ENCODE measurements around the gene COL23A1.
"Not testable (repeated sequence)": the region's sequence is repeated elsewhere in the genome, so short reads cannot be mapped to it uniquely, and the experiment has no call there.

Gene COL23A1

DNA sequence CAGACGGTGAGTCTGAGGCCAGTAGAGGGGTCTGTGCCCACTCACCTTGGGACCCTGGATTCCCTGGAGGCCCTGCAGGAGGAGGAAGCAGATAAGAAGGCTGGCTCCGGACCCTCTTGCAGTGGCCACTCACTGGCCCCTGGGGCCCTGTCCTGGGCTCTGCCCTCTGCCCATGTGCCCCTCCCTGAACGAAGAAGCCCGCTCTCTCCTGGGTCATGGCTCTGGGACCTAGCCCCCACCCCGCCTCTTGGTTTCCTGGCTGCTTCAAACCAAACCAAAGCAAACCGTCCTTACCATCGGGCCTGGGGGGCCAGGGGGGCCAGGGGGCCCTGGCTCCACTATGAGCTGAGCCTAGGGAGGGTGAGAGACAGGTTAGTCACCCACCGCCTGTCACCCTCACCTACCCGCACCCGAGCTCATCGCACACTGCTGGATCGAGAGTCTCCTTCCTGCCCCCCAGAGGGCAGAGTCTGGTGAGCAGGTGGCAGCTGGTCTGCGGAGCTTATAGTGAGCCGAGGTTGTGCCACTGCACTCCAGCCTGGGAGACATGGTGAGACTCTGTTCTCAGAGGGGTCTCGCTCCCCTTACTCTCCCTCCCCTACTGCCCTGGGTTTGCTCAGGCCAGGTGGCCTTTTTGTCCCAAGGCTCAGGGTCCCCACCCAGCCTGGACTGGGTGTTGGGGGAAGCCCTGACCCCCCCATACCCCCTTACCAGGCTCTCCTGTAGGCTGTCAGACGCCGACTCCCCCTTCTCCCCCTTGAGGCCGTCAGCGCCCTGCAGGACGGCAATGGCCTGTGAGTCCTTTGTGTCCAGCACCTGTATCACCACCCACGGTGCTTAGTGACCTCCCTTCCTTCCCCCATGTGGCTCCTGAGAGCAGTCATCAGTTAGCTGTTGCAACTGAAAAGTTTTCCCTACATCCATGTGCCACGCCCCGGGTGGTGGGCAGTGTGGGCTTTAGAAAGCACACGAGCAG is 342.4 kb downstream of the COL23A1 start:
- no peak for DNase-seq

DNA sequence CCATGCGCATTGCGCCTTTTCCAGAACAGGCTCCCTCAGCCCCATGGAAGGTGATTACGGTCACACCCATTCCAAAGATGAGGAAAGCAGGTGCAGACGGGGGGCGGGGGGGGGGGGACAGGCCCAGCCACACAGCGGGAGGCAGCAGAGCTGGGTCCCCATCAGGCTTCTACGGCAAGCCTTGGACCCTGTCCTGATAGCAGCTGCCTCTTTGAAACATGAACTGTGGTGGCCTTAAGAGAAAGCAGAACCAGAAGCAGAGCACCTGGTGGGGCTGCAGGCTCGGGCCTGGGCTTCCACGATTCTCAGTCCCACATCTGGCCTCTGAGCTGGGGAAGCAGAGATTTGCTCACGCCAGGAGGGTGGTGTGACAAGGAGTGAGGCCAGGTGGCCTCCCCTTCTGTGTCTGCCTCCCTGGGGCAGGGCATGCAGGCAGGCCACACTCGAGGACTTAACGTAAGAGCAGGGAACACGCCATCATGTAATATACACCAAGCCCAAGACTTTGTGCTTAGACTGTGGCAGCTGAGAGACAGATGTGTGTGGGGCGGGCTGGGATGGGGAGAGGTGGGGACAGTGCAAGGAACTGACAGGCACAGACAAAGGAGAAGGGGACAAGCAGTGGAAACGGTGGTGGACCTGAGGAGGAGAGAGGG is 343.4 kb downstream of the COL23A1 start:
- no peak for DNase-seq

DNA sequence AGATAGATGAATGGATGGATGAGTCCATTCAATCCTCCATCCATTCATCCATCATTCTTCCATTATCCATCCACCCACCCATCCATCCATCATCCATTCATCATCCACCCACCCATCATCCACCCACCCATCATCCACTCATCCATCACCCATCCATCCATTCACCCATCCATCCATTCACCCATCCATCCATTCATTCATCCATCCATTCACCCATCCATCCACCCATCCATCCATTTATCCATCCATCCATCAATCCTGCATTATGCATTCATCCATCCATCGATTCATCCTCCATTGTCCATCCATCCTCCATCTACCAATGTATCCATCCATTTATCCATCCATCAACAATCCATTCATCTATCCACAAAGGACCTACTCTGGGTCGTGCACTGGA is 344.8 kb downstream of the COL23A1 start:
- DNase-seq = no peak

DNA sequence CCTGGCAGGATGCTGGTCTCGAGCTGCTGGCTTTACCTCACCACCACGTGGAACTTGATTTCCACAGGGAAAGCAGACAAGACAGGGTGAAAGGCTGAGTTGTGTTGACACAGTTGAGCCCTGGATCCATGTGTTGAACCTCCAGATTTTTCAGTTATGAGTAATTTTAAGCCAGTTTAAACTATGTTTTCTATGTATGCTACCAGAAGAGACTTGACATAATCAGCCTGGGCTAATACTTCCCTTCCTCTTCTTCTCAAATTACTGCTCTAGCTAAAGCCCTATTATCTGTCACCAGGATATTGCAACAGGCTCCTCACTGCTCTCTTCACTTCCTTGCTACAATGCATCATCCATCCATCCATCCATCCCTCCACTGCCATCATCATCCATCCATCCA is 345.6 kb downstream of the COL23A1 start:
- DNase-seq = no peak

DNA sequence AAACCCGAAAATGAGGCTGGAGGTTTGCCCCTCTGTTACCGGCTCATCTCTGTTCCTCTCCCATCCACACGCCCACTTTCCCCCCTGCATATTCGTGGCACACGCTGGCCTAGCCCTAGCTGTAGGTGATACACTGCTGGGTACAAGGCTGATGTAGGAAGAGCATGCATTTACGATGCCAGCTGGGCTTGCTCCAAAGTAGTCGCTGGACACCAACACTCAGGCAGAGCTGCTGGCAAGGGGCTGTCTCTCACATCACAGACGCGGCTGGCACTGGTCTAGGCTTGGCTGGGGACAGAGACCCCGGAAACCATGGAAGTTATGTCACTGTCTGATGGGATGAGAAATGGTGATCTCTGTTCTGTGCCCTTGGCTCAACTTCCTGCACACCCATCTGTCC is 347.8 kb downstream of the COL23A1 start:
- no peak for DNase-seq

DNA sequence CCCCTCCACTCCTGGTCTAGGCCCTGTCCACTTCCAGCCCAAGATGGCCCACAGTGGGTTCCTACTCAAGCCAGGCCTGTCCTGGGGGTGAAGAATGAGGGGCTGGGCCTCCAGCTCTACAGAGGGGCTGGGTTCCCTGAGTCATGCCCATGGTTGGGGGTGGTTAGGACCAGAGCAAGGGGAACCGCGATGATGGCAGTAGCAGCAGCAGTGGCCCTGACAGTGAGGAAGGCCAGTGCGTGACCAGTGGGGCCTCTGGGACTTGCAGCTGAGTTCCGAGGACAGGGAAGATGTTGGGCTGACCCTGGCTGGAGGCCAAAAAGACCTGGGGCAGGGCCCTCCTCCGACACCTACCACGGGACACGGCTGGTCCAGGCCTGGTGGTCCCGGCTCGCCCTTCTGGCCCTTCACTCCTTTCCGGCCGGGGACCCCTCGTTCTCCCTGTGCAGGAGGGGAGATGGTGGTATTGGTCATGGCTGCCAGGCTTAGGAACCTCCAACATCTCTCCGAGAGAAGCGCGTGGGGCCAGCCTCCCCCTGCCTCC is 348.4 kb downstream of the COL23A1 start:
- no peak for DNase-seq

DNA sequence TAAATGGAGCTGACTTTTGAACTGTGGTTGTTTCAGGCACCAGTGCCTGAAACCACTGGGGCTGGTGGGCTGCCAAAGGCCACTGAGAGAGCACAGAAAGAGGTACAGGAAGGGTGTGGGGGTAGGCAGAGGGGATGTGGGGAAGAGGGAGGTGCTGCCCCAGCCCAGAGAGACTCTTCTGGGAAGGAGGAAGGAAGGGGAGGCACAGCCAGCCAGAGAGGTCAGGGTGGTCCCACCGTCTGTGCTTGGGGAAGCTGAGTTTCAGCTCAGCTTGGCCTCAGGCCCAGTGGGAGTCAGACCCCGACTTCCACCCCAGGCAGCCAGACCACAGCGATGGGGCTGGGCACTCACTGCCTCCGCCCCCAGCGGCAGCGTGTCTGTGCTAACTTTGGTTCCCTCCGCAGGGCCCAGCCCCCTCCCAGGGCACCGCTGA is 348.9 kb downstream of the COL23A1 start:
- no peak for DNase-seq

DNA sequence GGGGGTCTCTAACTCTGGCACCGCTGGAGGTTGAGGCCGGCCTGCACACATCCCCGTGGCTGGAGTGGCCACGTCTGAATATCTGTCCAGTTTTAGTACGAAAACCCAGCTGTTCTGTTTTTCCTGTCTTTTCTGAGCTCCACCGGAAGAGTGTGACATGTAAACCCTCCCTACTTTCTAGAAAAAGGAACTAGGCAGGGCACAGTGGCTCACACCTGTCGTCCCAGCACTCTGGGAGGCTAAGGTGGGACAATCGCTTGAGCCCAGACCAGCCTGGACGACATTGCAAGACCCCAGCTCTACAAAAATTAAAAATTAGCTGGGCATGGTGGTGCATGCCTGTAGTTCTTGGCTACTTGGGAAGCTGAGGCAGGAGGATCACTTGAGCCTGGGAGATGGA is 349.4 kb downstream of the COL23A1 start:
- no peak for DNase-seq

DNA sequence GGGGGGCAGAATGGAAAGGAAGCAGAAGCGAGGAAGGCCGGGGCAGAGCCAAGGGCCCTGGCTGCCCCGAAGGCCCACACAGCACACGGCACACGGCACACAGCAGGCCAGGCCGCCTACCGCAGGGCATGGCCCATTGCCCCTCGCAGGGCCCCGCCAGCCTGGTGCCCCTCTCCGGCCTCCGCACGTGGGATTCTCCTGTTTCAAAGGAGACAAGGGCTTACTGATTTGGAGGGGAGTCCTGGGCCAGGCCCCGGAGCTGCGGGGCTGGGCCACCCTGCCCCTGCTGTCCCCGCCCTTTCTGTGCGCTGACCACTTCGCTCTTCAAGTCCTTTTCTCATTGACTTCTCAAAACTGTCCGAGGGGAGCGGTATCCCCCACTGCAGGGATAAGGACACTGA is 349.9 kb downstream of the COL23A1 start:
- no peak for DNase-seq

DNA sequence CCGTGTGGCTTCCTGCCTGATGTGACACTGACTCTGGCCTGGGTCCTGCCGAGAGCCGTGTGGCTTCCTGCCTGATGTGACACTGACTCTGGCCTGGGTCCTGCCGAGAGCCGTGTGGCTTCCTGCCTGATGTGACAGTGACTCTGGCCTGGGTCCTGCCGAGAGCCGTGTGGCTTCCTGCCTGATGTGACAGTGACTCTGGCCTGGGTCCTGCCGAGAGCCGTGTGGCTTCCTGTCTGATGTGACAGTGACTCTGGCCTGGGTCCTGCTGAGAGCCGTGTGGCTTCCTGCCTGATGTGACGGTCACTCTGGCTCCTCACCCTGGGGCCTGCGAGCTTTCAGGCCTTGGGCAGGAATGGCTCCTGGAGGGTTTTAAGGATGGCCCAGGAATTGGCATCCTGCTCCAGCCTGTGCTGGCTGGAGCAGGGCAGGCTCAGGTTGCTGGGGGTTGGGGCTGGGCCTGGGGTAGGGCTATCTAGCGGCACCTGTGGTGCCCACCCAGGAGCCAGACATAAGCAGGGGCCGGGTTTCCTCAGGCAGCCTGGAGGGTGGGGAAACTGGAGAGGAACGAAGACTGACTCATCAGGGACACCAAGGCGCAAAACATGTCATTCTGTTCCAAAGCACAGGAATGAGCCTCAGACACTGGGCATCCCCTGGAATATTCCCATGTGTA is 350.4 kb downstream of the COL23A1 start:
- DNase-seq = not testable (repeated sequence)

DNA sequence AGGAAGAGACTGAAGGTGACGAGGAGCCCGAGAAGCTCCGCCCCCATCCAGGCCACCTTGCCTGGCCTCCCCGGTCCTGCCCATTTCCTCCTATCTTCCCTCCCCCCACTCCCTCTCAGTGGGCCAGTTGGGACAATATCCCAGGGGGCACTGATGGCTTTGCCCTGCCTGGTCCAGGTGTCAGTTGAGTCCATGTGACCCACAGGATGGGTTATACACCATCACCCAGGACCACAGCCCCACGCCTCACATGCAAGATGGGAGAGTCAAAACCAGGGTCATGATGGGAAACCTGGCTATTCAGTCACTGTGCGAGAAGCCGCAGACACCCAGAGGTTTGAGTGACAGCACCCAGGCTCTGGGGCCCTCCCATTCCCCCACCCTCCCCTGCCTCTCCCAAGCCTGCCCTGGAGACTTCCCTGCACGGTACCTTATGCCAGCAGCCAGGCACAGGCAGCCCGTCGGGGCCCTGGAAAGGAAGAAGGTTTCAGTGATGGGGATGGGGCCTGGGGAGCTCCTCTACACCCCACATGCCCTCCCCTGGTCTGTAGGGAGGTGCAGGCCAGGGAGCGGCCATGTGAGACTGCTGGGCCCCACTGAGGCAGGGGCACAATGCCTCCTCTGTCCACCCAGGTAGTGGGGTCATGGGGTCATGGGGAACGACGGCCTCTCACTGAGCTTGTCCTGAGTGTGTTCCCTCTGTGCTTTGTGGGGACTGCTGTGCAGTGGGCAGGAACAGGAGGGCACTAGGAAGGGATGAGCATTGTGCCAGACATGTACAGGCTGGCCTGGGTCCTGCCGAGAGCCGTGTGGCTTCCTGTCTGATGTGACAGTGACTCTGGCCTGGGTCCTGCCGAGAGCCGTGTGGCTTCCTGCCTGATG is 351.2 kb downstream of the COL23A1 start:
- DNase-seq = no peak

DNA sequence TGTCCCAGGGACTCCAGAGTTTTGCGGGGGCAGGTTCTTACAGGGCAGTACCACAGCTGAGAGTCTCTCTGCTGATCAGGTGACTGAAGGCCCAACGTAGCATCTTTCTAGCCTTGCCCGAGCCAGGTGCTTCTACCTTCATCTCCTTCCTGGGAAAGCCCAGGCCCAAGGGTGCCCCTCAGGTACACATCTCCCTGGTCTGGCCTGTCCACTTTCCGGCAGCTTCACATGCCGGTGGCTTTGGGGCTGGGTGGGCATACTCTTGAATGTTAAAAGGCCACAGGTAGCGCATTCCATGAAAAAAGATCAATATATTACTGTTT is 351.9 kb downstream of the COL23A1 start:
- no peak for DNase-seq

DNA sequence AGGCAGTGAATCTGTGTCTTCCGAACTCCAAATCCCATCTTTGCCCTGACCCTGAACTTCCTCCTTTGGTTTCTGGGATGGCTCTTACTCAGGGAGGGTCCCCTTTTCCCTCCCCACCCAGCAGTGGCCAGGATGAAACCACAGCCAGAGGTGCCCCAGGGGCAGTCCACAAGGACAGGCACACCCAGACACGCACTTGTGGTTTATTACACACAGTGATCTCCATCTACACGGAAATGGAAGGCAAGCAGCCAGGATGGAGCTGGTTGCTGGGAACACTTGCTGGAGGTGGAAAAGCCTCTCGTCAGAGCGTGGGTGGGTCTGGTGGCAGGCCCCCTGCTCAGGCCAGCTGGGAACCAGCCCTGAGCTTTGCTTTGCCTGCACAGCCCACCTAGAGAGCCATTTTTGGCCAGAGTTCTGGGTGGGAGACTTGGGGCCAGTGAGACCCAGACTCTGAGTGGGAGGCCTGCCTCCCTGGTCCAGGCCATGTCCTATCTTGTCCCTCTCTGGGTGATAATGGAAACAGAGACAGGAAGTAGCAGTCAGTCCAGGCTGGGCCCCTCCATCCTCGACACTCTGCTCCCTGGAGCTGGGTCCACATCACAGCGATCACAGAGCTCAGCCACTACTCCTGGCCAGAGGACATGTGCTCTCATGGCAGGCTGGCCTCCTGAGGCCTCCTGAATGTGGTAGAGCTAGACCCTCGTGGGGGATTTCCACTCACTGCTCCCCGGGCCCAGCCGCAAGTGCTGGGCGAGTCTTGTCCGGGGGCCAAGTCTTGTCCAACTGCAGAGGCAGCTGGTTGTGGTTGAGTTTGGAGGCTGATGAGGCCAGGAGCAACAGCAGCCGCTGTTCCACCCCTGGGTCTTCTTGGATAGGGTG is 352.5 kb downstream of the COL23A1 start:
- DNase-seq = no peak

DNA sequence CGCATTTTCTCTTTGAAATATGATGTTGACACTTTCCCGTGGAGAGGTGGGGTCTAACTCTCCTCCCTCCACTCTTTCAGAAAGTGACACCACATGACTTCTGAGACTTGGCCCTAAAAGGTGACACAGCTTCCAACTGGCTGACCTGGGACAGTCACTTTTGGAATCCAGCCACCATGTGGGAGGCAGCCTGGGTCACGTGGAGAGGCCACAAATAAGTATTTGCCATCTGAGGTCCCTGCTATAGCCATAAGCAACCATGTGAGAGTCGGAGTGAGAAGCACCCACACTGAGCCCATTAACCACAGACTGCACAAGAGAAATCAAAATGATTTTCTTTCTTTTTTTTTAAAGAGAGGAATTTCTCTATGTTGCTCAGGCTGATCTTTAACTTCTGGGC is 353.5 kb downstream of the COL23A1 start:
- no peak for DNase-seq

DNA sequence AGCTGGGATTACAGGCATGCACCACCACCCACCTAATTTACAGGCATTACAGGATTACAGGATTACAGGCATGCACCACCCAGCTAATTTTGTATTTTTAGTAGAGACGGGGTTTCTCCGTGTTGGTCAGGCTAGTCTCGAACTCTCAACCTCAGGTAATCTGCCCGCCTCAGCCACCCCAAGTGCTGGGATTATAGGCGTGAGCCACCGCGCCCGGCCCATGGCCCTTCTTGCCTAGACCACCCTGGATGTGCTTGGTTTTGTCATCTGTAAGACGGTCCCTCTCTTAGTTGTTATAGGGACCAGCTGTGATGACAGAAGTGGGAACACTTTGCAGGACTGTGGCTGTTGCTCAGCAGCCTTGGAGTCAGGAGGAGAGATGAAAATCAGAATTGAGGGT is 354.1 kb downstream of the COL23A1 start:
- no peak for DNase-seq

DNA sequence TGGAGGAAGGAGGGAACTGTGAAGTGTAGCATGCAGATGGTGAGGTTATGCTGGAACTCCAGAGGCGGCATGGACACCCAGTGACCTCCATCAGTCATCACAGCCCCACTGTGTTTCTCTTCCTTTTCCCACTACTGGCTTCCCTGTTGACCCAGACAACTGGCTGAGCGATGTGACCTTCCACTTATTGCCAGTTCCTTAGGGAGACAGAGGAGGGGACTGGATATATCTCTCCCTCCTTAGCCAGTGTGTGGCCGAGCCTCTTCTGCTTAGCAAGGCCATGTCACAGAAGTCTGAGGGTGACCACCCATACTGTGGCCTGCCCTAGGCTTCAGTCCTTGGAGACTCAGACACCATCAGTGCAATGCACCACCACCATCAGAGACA is 354.6 kb downstream of the COL23A1 start:
- no peak for DNase-seq

DNA sequence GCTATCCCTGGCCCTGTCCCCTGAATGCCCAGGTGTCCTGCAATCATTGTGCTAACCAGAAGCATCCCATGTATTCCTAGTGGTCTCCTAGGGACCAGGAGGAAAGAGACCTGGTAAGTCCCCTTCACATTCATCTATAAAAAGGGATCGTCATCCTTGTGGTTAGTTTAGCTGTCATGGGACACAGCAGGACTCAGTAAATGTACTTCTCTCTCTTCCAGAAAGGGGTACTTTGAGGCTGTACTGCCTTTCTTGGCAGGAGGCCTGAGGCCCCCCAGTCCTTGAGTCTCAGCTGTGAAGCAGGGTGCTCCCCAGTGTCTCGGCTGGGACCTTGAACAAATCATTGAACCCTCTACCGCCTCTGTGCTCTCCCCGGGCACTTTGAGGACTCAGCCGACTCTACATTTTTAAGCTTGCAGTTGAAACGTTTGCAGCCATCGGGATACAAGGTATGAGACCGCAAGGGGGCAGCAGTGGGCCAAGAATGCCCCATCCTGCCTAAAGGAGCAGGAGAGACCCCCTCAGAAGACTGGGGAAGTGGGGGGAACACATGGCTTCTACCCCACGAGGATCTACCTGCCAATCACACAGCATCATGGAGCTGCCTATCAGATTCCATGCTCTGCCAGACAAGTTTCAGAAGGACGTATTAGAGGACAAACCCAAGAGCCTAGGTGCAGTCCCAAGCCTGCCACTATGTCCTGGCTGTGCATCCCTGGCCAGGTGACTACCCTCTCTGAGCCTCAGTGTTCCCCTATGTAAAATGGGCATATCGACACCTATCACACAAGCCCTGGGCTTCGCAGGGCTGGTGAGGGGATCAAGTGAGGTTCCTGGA is 355.2 kb downstream of the COL23A1 start:
- DNase-seq = peak; percentile 83 to 88

DNA sequence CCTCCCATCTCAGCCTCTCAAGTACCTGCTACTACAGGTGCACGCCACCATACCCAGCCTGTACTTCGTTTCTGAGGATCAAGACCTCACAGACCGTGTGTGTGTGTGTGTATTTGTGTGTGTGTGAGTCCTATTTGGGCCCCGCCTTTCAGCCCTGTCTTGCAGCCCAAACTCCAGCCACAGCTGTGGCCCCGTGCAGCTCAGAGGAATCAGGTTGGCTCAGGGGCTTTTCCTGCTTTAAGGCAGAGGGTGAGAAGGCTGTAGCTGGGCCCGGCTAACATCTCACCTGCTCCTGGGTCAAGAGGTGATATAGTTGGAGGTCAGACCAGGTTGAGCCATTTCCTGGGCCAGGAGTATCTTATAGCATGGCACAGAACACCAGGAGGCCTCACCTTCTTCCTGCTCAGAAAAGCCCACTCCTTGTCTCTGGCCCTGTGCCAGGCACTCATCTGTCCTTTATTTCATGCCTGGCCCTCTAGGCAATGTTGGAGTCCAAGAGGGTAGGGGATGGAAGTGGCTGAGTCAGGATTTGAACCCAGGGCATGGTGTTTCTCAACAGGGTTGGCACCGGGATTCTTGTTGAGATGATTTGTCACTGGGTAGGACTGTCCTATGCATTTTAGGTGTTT is 356.0 kb downstream of the COL23A1 start:
- no peak for DNase-seq

DNA sequence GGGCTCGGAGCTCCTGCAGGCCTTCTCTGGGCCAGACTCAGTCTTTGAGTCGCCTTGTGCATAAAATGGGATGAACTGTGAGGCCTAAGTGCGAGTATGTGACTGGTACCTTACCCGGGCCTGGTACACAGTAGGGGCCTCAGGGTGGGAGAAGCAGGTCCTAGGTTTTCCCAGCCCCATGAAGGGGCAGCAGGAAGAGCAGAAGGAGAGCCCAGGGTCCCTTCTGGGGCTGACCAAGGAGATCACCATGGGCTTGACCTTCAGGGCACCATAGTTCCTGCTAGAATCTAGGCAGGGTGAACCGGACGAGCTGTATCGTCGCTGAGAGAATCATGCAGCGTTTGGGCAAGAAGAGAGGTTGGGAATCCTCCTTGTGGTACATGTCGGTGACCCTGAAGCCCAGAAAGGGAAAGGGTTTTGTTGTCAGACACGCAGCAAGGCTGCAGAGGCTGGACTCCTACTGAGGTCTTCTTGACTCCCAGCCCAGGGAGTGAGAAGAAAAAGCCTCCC is 357.2 kb downstream of the COL23A1 start:
- no peak for DNase-seq
